ENCODE results near the gene ARID5B.

GRCh38 chr10:61942604-61943461 lies 41.3 kb downstream of the ARID5B start:
- TF ChIP-seq CTCF (conservative IDR thresholded peaks at IDR 0.05 in 1 of 2, IDR thresholded peaks at IDR 0.05 in 1 of 2; ENCODE audit: extremely low read depth in 1 of 2, insufficient read depth in 1 of 2, low read depth in 1 of 2, low read length in 2 of 2): no peak
- TF ChIP-seq EZH2 (IDR thresholded peaks at IDR 0.05; ENCODE audit: borderline replicate concordance, low read length): no peak

Data from mammary epithelial cell (primary cell).